Kidney epithelial cell (primary cell): ENCODE results near the gene LFNG. TPM values are rescaled to one million over a fixed set of nuclear protein-coding genes. Genes with fewer than 3 reads are reported as not detected.

Experiments used
- DNase-seq: peaks from one replicate; pipeline ENCODE4 v3.0.0-alpha.2; 2010; ENCODE audit warnings: low read depth
- H3K27me3 ChIP-seq: 2 replicates; pipeline ENCODE4 v1.6.0; 2011; ENCODE audit warnings: low read length; ENCODE audit not compliant: control insufficient read depth, insufficient read depth
- H3K36me3 ChIP-seq: 2 replicates; pipeline ENCODE4 v1.5.1; 2011; ENCODE audit warnings: low read length; ENCODE audit not compliant: control insufficient read depth, insufficient read depth
- H3K4me3 ChIP-seq: 2 replicates; pipeline ENCODE4 v1.5.1; 2011; ENCODE audit warnings: low read depth, mild to moderate bottlenecking, control low read depth, low read length
- CTCF ChIP-seq: IDR thresholded peaks from 2 replicates; pipeline ENCODE4 v1.5.1; 2011; ENCODE audit warnings: mild to moderate bottlenecking, moderate library complexity, low read length, control low read depth, inconsistent platforms; ENCODE audit not compliant: insufficient read depth, poor library complexity, severe bottlenecking
- total RNA-seq: library from RNA; depleted of rRNA; stranded (reverse); fragments of >200 nt; gene quantifications from 2 replicates; pipeline ENCODE4 v1.2.3, GENCODE V29; 2015

LFNG gene
- total RNA-seq, 1 donor from 2014 or later = 39.7 TPM

- DNase-seq = no peak
- peaks cover 37% of the 10 kb centered on the region for H3K27me3 ChIP-seq
- no peaks in the 10 kb centered on the region for H3K36me3 ChIP-seq
- no peak for TF ChIP-seq CTCF
- no peak overlapping the region for H3K4me3 ChIP-seq
These were observed 26.1 kb upstream of the LFNG start for GRCh38 chr7:2493205-2494164.

- TF ChIP-seq CTCF = no peak
- no peak overlapping the region for H3K4me3 ChIP-seq
- DNase-seq = no peak
- H3K36me3 ChIP-seq = no peaks in the 10 kb centered on the region
- H3K27me3 ChIP-seq = peaks cover 40% of the 10 kb centered on the region
These were observed 25.1 kb upstream of the LFNG start for GRCh38 chr7:2494191-2495130.

- H3K4me3 ChIP-seq = no peak overlapping the region
- no peak for DNase-seq
- H3K36me3 ChIP-seq = no peaks in the 10 kb centered on the region
- TF ChIP-seq CTCF = no peak
- H3K27me3 ChIP-seq = peaks cover 40% of the 10 kb centered on the region
These were observed 23.9 kb upstream of the LFNG start for GRCh38 chr7:2495418-2496299.

GRCh38 chr7:2496375-2496774, 23.2 kb upstream of the LFNG start:
- no peak overlapping the region for H3K4me3 ChIP-seq
- DNase-seq = no peak
- peaks cover 40% of the 10 kb centered on the region for H3K27me3 ChIP-seq
- TF ChIP-seq CTCF = no peak
- no peaks in the 10 kb centered on the region for H3K36me3 ChIP-seq

- H3K27me3 ChIP-seq = peaks cover 40% of the 10 kb centered on the region
- H3K4me3 ChIP-seq = no peak overlapping the region
- H3K36me3 ChIP-seq = no peaks in the 10 kb centered on the region
- DNase-seq = no peak
- no peak for TF ChIP-seq CTCF
These were observed 22.5 kb upstream of the LFNG start for GRCh38 chr7:2497065-2497464.
